Uterus (tissue), 4 donors: ENCODE measurements around the gene NCSTN. TPM values are rescaled to one million over a fixed set of nuclear protein-coding genes. Genes with fewer than 3 reads are reported as not detected.

ENCODE experiments used
- DNase-seq, 2 donors: peaks; one replicate each; pipeline ENCODE4 v3.0.0-alpha.2; 2019 to 2020
- H3K27ac ChIP-seq, 2 donors: fragments of 200-600 bp; sonication (generic); 1 replicate in 1 of 2; 2 replicates in 1 of 2; pipeline ENCODE4 v1.5.1; 2016 to 2018
- H3K27me3 ChIP-seq, 2 donors: fragments of 200-600 bp; sonication (generic); one replicate each; pipeline ENCODE4 v1.5.1; 2018 to 2019; ENCODE audit warnings: control low read depth in 1 of 2
- H3K36me3 ChIP-seq, 2 donors: fragments of 200-600 bp; sonication (generic); one replicate each; pipeline ENCODE4 v1.5.1; 2019; ENCODE audit warnings: control low read depth in 1 of 2
- H3K4me1 ChIP-seq, 2 donors: fragments of 200-600 bp; sonication (generic); one replicate each; pipeline ENCODE4 v1.5.1; 2018 to 2019; ENCODE audit warnings: control low read depth in 1 of 2
- H3K4me3 ChIP-seq, 2 donors: fragments of 200-600 bp; sonication (generic); 1 replicate in 1 of 2; 2 replicates in 1 of 2; pipeline ENCODE4 v1.5.1; 2018 to 2019; ENCODE audit warnings: mild to moderate bottlenecking in 1 of 2
- H3K9me3 ChIP-seq, 2 donors: fragments of 200-600 bp; sonication (generic); one replicate each; pipeline ENCODE4 v1.5.1; 2019; ENCODE audit warnings: control low read depth in 1 of 2
- CTCF ChIP-seq, 4 experiments: fragments of 200-600 bp in 2 of 4; fragments of 450-650 bp in 2 of 4; sonication (generic) in 2 of 4; IDR thresholded peaks; one replicate each; pipeline ENCODE4 v1.5.1; 2016 to 2019; ENCODE audit warnings: antibody characterized with exemption in 4 of 4, mild to moderate bottlenecking in 2 of 4, moderate library complexity in 1 of 4
- POLR2A ChIP-seq, 2 donors: fragments of 450-650 bp; IDR thresholded peaks; one replicate each; pipeline ENCODE4 v1.6.1; 2016; ENCODE audit warnings: antibody characterized with exemption in 2 of 2, mild to moderate bottlenecking in 1 of 2, moderate library complexity in 1 of 2
- intact Hi-C: fragments of 100-400 bp; cut with DNase I; formaldehyde crosslinking; loops from one replicate; pipeline ENCODE4 v1.15.1; 2023; ENCODE audit warnings: low total_unique reads
- total RNA-seq, 4 donors: library from RNA; depleted of rRNA in 3 of 4; stranded (reverse); fragments of >200 nt in 3 of 4; gene quantifications; one replicate each; pipeline versions ENCODE4 v1.1.0 to v1.2.4, GENCODE V29; 2014 to 2023
- donor health status: DM: yes; HTN: yes; CAD: no.

NCSTN gene
- total RNA-seq, 4 donors from 2014 or later, result 18.2 to 69.1 (median 56.4) TPM

- Histone ChIP-seq H3K27ac (no peak overlapping the region), H3K4me3 (no peak overlapping the region), H3K36me3 (no peaks in the 10 kb centered on the region), H3K27me3 (no peaks in the 10 kb centered on the region), H3K9me3 (no peaks in the 10 kb centered on the region), H3K4me1 (no peaks in the 10 kb centered on the region)
- DNase-seq, result no peak
- intact Hi-C loops, result no loop called here
- no peak for TF ChIP-seq CTCF (IDR thresholded peaks at IDR 0.05)
- no peak for TF ChIP-seq POLR2A (IDR thresholded peaks at IDR 0.05)
Observed at GRCh38 chr1:160359559-160360226, 16.5 kb downstream of the NCSTN start.

GRCh38 chr1:160360227-160360695, 17.1 kb downstream of the NCSTN start:
- no peak overlapping the region for H3K27ac ChIP-seq
- H3K4me1 ChIP-seq, result no peaks in the 10 kb centered on the region
- H3K36me3 ChIP-seq, result no peaks in the 10 kb centered on the region
- H3K27me3 ChIP-seq, result no peaks in the 10 kb centered on the region
- H3K4me3 ChIP-seq, result no peak overlapping the region
- no peaks in the 10 kb centered on the region for H3K9me3 ChIP-seq
- TF ChIP-seq POLR2A (IDR thresholded peaks at IDR 0.05) (no peak), CTCF (IDR thresholded peaks at IDR 0.05) (no peak)
- no peak for DNase-seq
- intact Hi-C loops, result no loop called here

GRCh38 chr1:160361199-160361598, 18.0 kb downstream of the NCSTN start:
- intact Hi-C loops, result no loop called here
- TF ChIP-seq POLR2A (IDR thresholded peaks at IDR 0.05) (no peak), CTCF (IDR thresholded peaks at IDR 0.05) (no peak)

GRCh38 chr1:160361814-160362167, 18.6 kb downstream of the NCSTN start:
- Histone ChIP-seq H3K4me3 (no peak overlapping the region), H3K36me3 (no peaks in the 10 kb centered on the region), H3K9me3 (no peaks in the 10 kb centered on the region), H3K27ac (no peak overlapping the region), H3K27me3 (no peaks in the 10 kb centered on the region), H3K4me1 (no peaks in the 10 kb centered on the region)
- TF ChIP-seq CTCF (IDR thresholded peaks at IDR 0.05), result no peak
- no peak for TF ChIP-seq POLR2A (IDR thresholded peaks at IDR 0.05)
- intact Hi-C loops, result no loop called here
- DNase-seq, result no peak

More at GRCh38 chr1:160361199-160361598, 18.0 kb downstream of the NCSTN start:
- no peaks in the 10 kb centered on the region for H3K4me1 ChIP-seq
- no peak overlapping the region for H3K27ac ChIP-seq
- no peak overlapping the region for H3K4me3 ChIP-seq
- H3K27me3 ChIP-seq, result no peaks in the 10 kb centered on the region
- H3K36me3 ChIP-seq, result no peaks in the 10 kb centered on the region
- no peaks in the 10 kb centered on the region for H3K9me3 ChIP-seq
- DNase-seq, result no peak

GRCh38 chr1:160362168-160362957, 19.2 kb downstream of the NCSTN start:
- H3K27me3 ChIP-seq, result no peaks in the 10 kb centered on the region

More at GRCh38 chr1:160362168-160362957, 19.2 kb downstream of the NCSTN start:
- H3K4me3 ChIP-seq, result no peak overlapping the region
- no peak overlapping the region for H3K27ac ChIP-seq
- DNase-seq, result no peak
- no peaks in the 10 kb centered on the region for H3K4me1 ChIP-seq
- no peaks in the 10 kb centered on the region for H3K9me3 ChIP-seq
- no peaks in the 10 kb centered on the region for H3K36me3 ChIP-seq
- intact Hi-C loops, result no loop called here
- TF ChIP-seq POLR2A (IDR thresholded peaks at IDR 0.05) (no peak), CTCF (IDR thresholded peaks at IDR 0.05) (no peak)
